GM23338 (cell line): Measurements from ENCODE around the gene RSRC1.

Source experiments
- EZH2 ChIP-seq: fragments of 200-600 bp; sonication (generic); IDR thresholded peaks from one replicate; pipeline ENCODE4 v1.8.0; 2017; ENCODE audit warnings: antibody characterized with exemption, mild to moderate bottlenecking, low read depth; ENCODE audit not compliant: unreplicated experiment
- EZH2phosphoT487 ChIP-seq: fragments of 200-600 bp; sonication (generic); IDR thresholded peaks from one replicate; pipeline ENCODE4 v1.8.1; 2018; ENCODE audit warnings: antibody characterized with exemption; ENCODE audit not compliant: unreplicated experiment
- TF ChIP-seq, protein P1 (sequence below), 2 experiments: fragments of 200-600 bp in 1 of 2; sonication (generic) in 1 of 2; conservative IDR thresholded peaks; 2 replicates each; pipeline versions ENCODE4 v1.5.1 to v1.6.1; 2016 to 2017; ENCODE audit warnings: antibody characterized with exemption in 2 of 2, low read depth in 2 of 2, mild to moderate bottlenecking in 2 of 2, moderate library complexity in 1 of 2
- TF ChIP-seq, protein P2 (sequence below): IDR thresholded peaks from 2 replicates; pipeline ENCODE4 v1.6.1; 2016; ENCODE audit warnings: antibody characterized with exemption
- TF ChIP-seq, protein P3 (sequence below): IDR thresholded peaks from one replicate; pipeline ENCODE4 v1.6.1; 2018; ENCODE audit warnings: antibody characterized with exemption; ENCODE audit not compliant: unreplicated experiment

DNA sequence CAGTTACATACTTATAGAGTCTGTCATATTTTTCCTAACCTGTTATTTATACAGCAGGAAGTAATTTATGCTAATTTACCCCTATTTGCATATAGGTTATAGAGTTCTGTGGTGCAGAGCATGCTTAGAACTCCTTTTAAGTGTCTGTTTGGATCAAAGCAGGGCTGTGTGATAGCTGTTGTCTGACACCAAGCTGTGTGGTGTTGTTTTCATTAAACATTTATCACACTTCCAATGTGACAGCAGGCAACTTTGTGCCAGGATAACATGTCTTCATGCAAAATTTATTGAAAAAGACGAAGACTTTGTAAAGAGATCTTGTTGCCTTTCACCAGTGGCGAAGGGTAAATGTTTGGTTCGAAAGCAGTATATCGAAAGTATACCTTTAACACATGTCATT, 100.2 kb downstream of the RSRC1 start:
- TF ChIP-seq EZH2phosphoT487: no peak
- TF ChIP-seq, protein P1, sequence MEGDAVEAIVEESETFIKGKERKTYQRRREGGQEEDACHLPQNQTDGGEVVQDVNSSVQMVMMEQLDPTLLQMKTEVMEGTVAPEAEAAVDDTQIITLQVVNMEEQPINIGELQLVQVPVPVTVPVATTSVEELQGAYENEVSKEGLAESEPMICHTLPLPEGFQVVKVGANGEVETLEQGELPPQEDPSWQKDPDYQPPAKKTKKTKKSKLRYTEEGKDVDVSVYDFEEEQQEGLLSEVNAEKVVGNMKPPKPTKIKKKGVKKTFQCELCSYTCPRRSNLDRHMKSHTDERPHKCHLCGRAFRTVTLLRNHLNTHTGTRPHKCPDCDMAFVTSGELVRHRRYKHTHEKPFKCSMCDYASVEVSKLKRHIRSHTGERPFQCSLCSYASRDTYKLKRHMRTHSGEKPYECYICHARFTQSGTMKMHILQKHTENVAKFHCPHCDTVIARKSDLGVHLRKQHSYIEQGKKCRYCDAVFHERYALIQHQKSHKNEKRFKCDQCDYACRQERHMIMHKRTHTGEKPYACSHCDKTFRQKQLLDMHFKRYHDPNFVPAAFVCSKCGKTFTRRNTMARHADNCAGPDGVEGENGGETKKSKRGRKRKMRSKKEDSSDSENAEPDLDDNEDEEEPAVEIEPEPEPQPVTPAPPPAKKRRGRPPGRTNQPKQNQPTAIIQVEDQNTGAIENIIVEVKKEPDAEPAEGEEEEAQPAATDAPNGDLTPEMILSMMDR (conservative IDR thresholded peaks at IDR 0.05; ENCODE audit: low read depth in 2 of 2): no peak
- TF ChIP-seq, protein P2, sequence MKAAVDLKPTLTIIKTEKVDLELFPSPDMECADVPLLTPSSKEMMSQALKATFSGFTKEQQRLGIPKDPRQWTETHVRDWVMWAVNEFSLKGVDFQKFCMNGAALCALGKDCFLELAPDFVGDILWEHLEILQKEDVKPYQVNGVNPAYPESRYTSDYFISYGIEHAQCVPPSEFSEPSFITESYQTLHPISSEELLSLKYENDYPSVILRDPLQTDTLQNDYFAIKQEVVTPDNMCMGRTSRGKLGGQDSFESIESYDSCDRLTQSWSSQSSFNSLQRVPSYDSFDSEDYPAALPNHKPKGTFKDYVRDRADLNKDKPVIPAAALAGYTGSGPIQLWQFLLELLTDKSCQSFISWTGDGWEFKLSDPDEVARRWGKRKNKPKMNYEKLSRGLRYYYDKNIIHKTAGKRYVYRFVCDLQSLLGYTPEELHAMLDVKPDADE: no peak
- TF ChIP-seq, protein P3, sequence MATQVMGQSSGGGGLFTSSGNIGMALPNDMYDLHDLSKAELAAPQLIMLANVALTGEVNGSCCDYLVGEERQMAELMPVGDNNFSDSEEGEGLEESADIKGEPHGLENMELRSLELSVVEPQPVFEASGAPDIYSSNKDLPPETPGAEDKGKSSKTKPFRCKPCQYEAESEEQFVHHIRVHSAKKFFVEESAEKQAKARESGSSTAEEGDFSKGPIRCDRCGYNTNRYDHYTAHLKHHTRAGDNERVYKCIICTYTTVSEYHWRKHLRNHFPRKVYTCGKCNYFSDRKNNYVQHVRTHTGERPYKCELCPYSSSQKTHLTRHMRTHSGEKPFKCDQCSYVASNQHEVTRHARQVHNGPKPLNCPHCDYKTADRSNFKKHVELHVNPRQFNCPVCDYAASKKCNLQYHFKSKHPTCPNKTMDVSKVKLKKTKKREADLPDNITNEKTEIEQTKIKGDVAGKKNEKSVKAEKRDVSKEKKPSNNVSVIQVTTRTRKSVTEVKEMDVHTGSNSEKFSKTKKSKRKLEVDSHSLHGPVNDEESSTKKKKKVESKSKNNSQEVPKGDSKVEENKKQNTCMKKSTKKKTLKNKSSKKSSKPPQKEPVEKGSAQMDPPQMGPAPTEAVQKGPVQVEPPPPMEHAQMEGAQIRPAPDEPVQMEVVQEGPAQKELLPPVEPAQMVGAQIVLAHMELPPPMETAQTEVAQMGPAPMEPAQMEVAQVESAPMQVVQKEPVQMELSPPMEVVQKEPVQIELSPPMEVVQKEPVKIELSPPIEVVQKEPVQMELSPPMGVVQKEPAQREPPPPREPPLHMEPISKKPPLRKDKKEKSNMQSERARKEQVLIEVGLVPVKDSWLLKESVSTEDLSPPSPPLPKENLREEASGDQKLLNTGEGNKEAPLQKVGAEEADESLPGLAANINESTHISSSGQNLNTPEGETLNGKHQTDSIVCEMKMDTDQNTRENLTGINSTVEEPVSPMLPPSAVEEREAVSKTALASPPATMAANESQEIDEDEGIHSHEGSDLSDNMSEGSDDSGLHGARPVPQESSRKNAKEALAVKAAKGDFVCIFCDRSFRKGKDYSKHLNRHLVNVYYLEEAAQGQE: no peak
- no peak for TF ChIP-seq EZH2
